GM23338 (cell line): Measurements from ENCODE around the gene IER3IP1. TPM values are rescaled to one million over a fixed set of nuclear protein-coding genes. Genes with fewer than 3 reads are reported as not detected.

Experiments
- ATAC-seq: fragments of 200-7000 bp; cut with Tn5 transposase; 3 replicates; pipeline ENCODE4 v1.9.1; 2020
- DNase-seq: peaks from one replicate; pipeline ENCODE4 v3.0.0-alpha.2; 2015; ENCODE audit warnings: low spot score
- H2AFZ ChIP-seq: fragments of 200-600 bp; sonication (generic); 2 replicates; pipeline ENCODE4 v1.8.0; 2016; ENCODE audit warnings: antibody characterized with exemption, mild to moderate bottlenecking, moderate library complexity
- H3F3A ChIP-seq: fragments of 200-600 bp; sonication (generic); replicated peaks from 2 replicates; pipeline ENCODE4 v1.8.0; 2017; ENCODE audit warnings: antibody characterized with exemption, mixed run types, low read depth
- H3K27ac ChIP-seq: fragments of 200-600 bp; sonication (generic); 2 replicates; pipeline ENCODE4 v1.6.1; 2016; ENCODE audit warnings: low read depth
- H3K27me3 ChIP-seq: fragments of 200-600 bp; sonication (generic); 2 replicates; pipeline ENCODE4 v1.8.0; 2016; ENCODE audit warnings: mild to moderate bottlenecking, mixed run types, moderate library complexity; ENCODE audit not compliant: insufficient read depth
- H3K36me3 ChIP-seq: fragments of 200-600 bp; sonication (generic); 2 replicates; pipeline ENCODE4 v1.8.0; 2016; ENCODE audit warnings: mild to moderate bottlenecking; ENCODE audit not compliant: insufficient read depth
- H3K4me1 ChIP-seq: fragments of 200-600 bp; sonication (generic); 2 replicates; pipeline ENCODE4 v1.8.0; 2016; ENCODE audit warnings: mild to moderate bottlenecking, moderate library complexity; ENCODE audit not compliant: insufficient read depth
- H3K4me2 ChIP-seq: fragments of 200-600 bp; sonication (generic); 2 replicates; pipeline ENCODE4 v1.7.1; 2017; ENCODE audit warnings: mixed run types
- H3K4me3 ChIP-seq: fragments of 200-600 bp; sonication (generic); 2 replicates; pipeline ENCODE4 v1.6.1; 2016; ENCODE audit warnings: mixed run types
- H3K79me2 ChIP-seq: fragments of 200-600 bp; sonication (generic); replicated peaks from 2 replicates; pipeline ENCODE4 v1.8.0; 2017; ENCODE audit warnings: mild to moderate bottlenecking; ENCODE audit not compliant: insufficient read depth
- H3K9me2 ChIP-seq: fragments of 200-600 bp; sonication (generic); 2 replicates; pipeline ENCODE4 v1.8.0; 2017; ENCODE audit not compliant: insufficient read depth
- H4K20me1 ChIP-seq: fragments of 200-600 bp; sonication (generic); replicated peaks from 2 replicates; pipeline ENCODE4 v1.8.0; 2017; ENCODE audit warnings: mild to moderate bottlenecking; ENCODE audit not compliant: insufficient read depth
- H3K27ac Mint-ChIP-seq: 2 replicates; pipeline ENCODE4 v1.8.0; 2020; ENCODE audit warnings: inconsistent platforms, mild to moderate bottlenecking, moderate library complexity, mixed read lengths
- H3K27me3 Mint-ChIP-seq: 3 replicates; pipeline ENCODE4 v1.8.0; 2022; ENCODE audit warnings: low read depth, mild to moderate bottlenecking, moderate library complexity, mixed read lengths, inconsistent platforms; ENCODE audit not compliant: insufficient read depth, poor library complexity
- H3K36me3 Mint-ChIP-seq: 3 replicates; pipeline ENCODE4 v1.8.0; 2021; ENCODE audit warnings: low read depth, mild to moderate bottlenecking, inconsistent platforms, moderate library complexity, mixed read lengths
- H3K4me1 Mint-ChIP-seq: 3 replicates; pipeline ENCODE4 v1.8.0; 2020; ENCODE audit warnings: mild to moderate bottlenecking, inconsistent platforms, mixed read lengths
- H3K4me3 Mint-ChIP-seq: 3 replicates; pipeline ENCODE4 v1.8.0; 2021; ENCODE audit warnings: moderate library complexity, mild to moderate bottlenecking, inconsistent platforms, mixed read lengths
- H3K9me3 Mint-ChIP-seq: 3 replicates; pipeline ENCODE4 v1.8.0; 2020; ENCODE audit warnings: moderate library complexity, mild to moderate bottlenecking, inconsistent platforms, mixed read lengths
- CREB1 ChIP-seq: fragments of 250-450 bp; sonication (Bioruptor Pico); IDR thresholded peaks from 2 replicates; pipeline ENCODE4 v1.5.0; 2020; ENCODE audit warnings: low read depth, mild to moderate bottlenecking, moderate library complexity
- CTCF ChIP-seq, 2 experiments: fragments of 200-600 bp in 1 of 2; sonication (generic) in 1 of 2; conservative IDR thresholded peaks; 2 replicates each; pipeline versions ENCODE4 v1.5.1 to v1.6.1; 2016 to 2017; ENCODE audit warnings: antibody characterized with exemption in 2 of 2, low read depth in 2 of 2, mild to moderate bottlenecking in 2 of 2, moderate library complexity in 1 of 2
- ETS1 ChIP-seq: IDR thresholded peaks from 2 replicates; pipeline ENCODE4 v1.6.1; 2016; ENCODE audit warnings: antibody characterized with exemption
- EZH2 ChIP-seq: fragments of 200-600 bp; sonication (generic); IDR thresholded peaks from one replicate; pipeline ENCODE4 v1.8.0; 2017; ENCODE audit warnings: antibody characterized with exemption, mild to moderate bottlenecking, low read depth; ENCODE audit not compliant: unreplicated experiment
- EZH2phosphoT487 ChIP-seq: fragments of 200-600 bp; sonication (generic); IDR thresholded peaks from one replicate; pipeline ENCODE4 v1.8.1; 2018; ENCODE audit warnings: antibody characterized with exemption; ENCODE audit not compliant: unreplicated experiment
- JUNB ChIP-seq: IDR thresholded peaks from one replicate; pipeline ENCODE4 v1.6.1; 2016; ENCODE audit warnings: antibody characterized with exemption; ENCODE audit not compliant: unreplicated experiment
- NANOG ChIP-seq: IDR thresholded peaks from 2 replicates; pipeline ENCODE4 v1.6.1; 2016; ENCODE audit warnings: antibody characterized with exemption, borderline replicate concordance
- REST ChIP-seq: IDR thresholded peaks from one replicate; pipeline ENCODE4 v1.6.1; 2018; ENCODE audit warnings: antibody characterized with exemption; ENCODE audit not compliant: unreplicated experiment
- STAT1 ChIP-seq: IDR thresholded peaks from one replicate; pipeline ENCODE4 v1.6.1; 2016; ENCODE audit warnings: antibody characterized with exemption; ENCODE audit not compliant: unreplicated experiment
- ZNF114 ChIP-seq: fragments of 250-450 bp; sonication (Bioruptor Pico); IDR thresholded peaks from 2 replicates; pipeline ENCODE4 v1.5.0; 2020; ENCODE audit warnings: mild to moderate bottlenecking, moderate library complexity
- ZNF331 ChIP-seq: fragments of 250-450 bp; sonication (Bioruptor Pico); IDR thresholded peaks from 2 replicates; pipeline ENCODE4 v1.5.0; 2020; ENCODE audit warnings: low read depth, mild to moderate bottlenecking, moderate library complexity
- polyA plus RNA-seq: library from polyadenylated mRNA; unstranded; fragments of >200 nt; fragmentation: Nextera tagmentation; extraction: Ambion mirVana; gene quantifications from 2 replicates; pipeline ENCODE4 v1.2.1, GENCODE V29; 2016
- total RNA-seq: library from RNA; depleted of rRNA; stranded (reverse); fragments of >200 nt; shearing (Covaris generic); gene quantifications from 2 replicates; pipeline ENCODE4 v1.2.3, GENCODE V29; 2014

IER3IP1 gene
- total and polyA plus RNA-seq, 2 experiments from 2014 or later = 12.2 to 24.0 TPM

- no peak for TF ChIP-seq CTCF (conservative IDR thresholded peaks at IDR 0.05; ENCODE audit: low read depth in 2 of 2)
- TF ChIP-seq NANOG = no peak
- no peak for TF ChIP-seq EZH2phosphoT487
- TF ChIP-seq JUNB = no peak
- no peak for TF ChIP-seq ETS1
Observed at GRCh38 chr18:47166294-47166693, 9.9 kb downstream of the IER3IP1 start (continued).

GRCh38 chr18:47163241-47163640, 12.9 kb downstream of the IER3IP1 start:
- Mint-ChIP-seq H3K27ac (no peak overlapping the region), H3K4me1 (peaks cover 10% of the 10 kb centered on the region), H3K27me3 (no peaks in the 10 kb centered on the region), H3K36me3 (no peaks in the 10 kb centered on the region), H3K9me3 (no peaks in the 10 kb centered on the region), H3K4me3 (no peak overlapping the region)
- TF ChIP-seq STAT1 (no peak), NANOG (no peak), EZH2 (no peak), REST (no peak), ZNF331 (no peak), ZNF114 (no peak), EZH2phosphoT487 (no peak), JUNB (no peak), CREB1 (CRISPR knock-in tag) (no peak), ETS1 (no peak), CTCF (conservative IDR thresholded peaks at IDR 0.05; ENCODE audit: low read depth in 2 of 2) (no peak)
- Histone ChIP-seq H3K79me2 (peaks cover 89% of the 10 kb centered on the region), H3K36me3 (no peaks in the 10 kb centered on the region), H3K27ac (0 out of 2 replicates have a peak overlapping the region, but pooled peaks have one; percentile 17), H3K27me3 (no peaks in the 10 kb centered on the region), H3F3A (no peaks in the 10 kb centered on the region), H3K4me2 (no peak overlapping the region), H2AFZ (no peak overlapping the region), H3K4me1 (peaks cover 11% of the 10 kb centered on the region), H3K9me2 (no peaks in the 10 kb centered on the region), H3K4me3 (no peak overlapping the region), H4K20me1 (peaks cover 18% of the 10 kb centered on the region)
- DNase-seq = no peak
- no peak for ATAC-seq
